Activated CD8-positive, alpha-beta memory T cell treated with anti-CD3 and anti-CD28 coated beads for 4 hours (primary cell): ENCODE results near the gene UTY.
"Not testable (repeated sequence)": the region's sequence is repeated elsewhere in the genome, so short reads cannot be mapped to it uniquely, and the experiment has no call there.

Experiments used
- DNase-seq, 2 donors: peaks; one replicate each; pipeline ENCODE4 v3.0.0-alpha.2; 2020; ENCODE audit warnings: low read depth in 2 of 2

The UTY gene

GRCh38 chrY:13299411-13299810 is 180.4 kb downstream of the UTY start:
- no peak for DNase-seq

- no peak for DNase-seq
These were observed 183.5 kb downstream of the UTY start for GRCh38 chrY:13296176-13296890.

- DNase-seq, result no peak
These were observed 184.8 kb downstream of the UTY start for GRCh38 chrY:13295026-13295425.

- no peak for DNase-seq
These were observed 188.6 kb downstream of the UTY start for GRCh38 chrY:13291199-13291598.

GRCh38 chrY:13282151-13283054 is 197.4 kb downstream of the UTY start:
- DNase-seq, result not testable (repeated sequence)

- DNase-seq, result no peak
These were observed 200.3 kb downstream of the UTY start for GRCh38 chrY:13279561-13279960.

GRCh38 chrY:13271706-13272105 is 208.1 kb downstream of the UTY start:
- no peak for DNase-seq

GRCh38 chrY:13253941-13254440 is 225.8 kb downstream of the UTY start:
- not testable (repeated sequence) for DNase-seq

GRCh38 chrY:13250421-13250820 is 229.4 kb downstream of the UTY start:
- DNase-seq, result no peak

GRCh38 chrY:13243716-13244115 is 236.1 kb downstream of the UTY start:
- no peak for DNase-seq

- DNase-seq, result no peak
These were observed 245.9 kb downstream of the UTY start for GRCh38 chrY:13233901-13234300.

- DNase-seq, result no peak
These were observed 246.7 kb downstream of the UTY start for GRCh38 chrY:13233118-13233517.

- DNase-seq, result no peak
These were observed 252.4 kb downstream of the UTY start for GRCh38 chrY:13227354-13227953.

- DNase-seq, result no peak
These were observed 268.7 kb downstream of the UTY start for GRCh38 chrY:13210961-13211646.

GRCh38 chrY:13205214-13205613 is 274.6 kb downstream of the UTY start:
- no peak for DNase-seq
